ENCODE results near the gene PDILT. TPM values are rescaled to one million over a fixed set of nuclear protein-coding genes. Genes with fewer than 3 reads are reported as not detected.
"Not testable (repeated sequence)": the region's sequence is repeated elsewhere in the genome, so short reads cannot be mapped to it uniquely, and the experiment has no call there.

Gene PDILT
- total RNA-seq, result not detected

GRCh38 chr16:20404637-20405036 lies at the start of gene PDILT:
Gene PDILT, minus strand, starts transcription at chr16:20404737. Its CDS starts 5,437 bp downstream, at chr16:20399300.
- Histone ChIP-seq H3K4me1 (no peaks in the 10 kb centered on the region), H3K27ac (no peak within 1 kb of the TSS), H3K9me3 (no peaks in the 10 kb centered on the region), H3K4me3 (no peak within 1 kb of the TSS), H3K36me3 (no peaks in the 10 kb centered on the region), H3K27me3 (no peaks in the 10 kb centered on the region)
- intact Hi-C loops (cut with DNase I; ENCODE audit: low total_unique reads), result no loop called here
- no peak for DNase-seq
- no peak for TF ChIP-seq POLR2A (IDR thresholded peaks at IDR 0.05)
- TF ChIP-seq CTCF (IDR thresholded peaks at IDR 0.05), result no peak

- H3K4me1 ChIP-seq; intact Hi-C loops (cut with DNase I; ENCODE audit: low total_unique reads); DNase-seq; H3K9me3 ChIP-seq; H3K36me3 ChIP-seq; H3K27ac ChIP-seq; H3K4me3 ChIP-seq; H3K27me3 ChIP-seq: not testable (repeated sequence)
Measured at GRCh38 chr16:20453633-20454032, 49.1 kb upstream of the PDILT start.

GRCh38 chr16:20451364-20451763 lies 46.8 kb upstream of the PDILT start, which contains the start of gene ACSM2A:
Gene ACSM2A, plus strand, starts transcription at chr16:20451521. Its CDS starts 8,594 bp downstream, at chr16:20460115.
- H3K27me3 ChIP-seq; H3K36me3 ChIP-seq; H3K4me3 ChIP-seq; H3K9me3 ChIP-seq; H3K27ac ChIP-seq; intact Hi-C loops (cut with DNase I; ENCODE audit: low total_unique reads); H3K4me1 ChIP-seq; DNase-seq: not testable (repeated sequence)

- H3K9me3 ChIP-seq; DNase-seq; H3K36me3 ChIP-seq; intact Hi-C loops (cut with DNase I; ENCODE audit: low total_unique reads); H3K4me1 ChIP-seq; H3K27me3 ChIP-seq; H3K27ac ChIP-seq; H3K4me3 ChIP-seq: not testable (repeated sequence)
Measured at GRCh38 chr16:20446652-20447393, 42.3 kb upstream of the PDILT start.

- H3K4me1 ChIP-seq; H3K9me3 ChIP-seq; H3K27me3 ChIP-seq; H3K36me3 ChIP-seq; DNase-seq; H3K4me3 ChIP-seq; intact Hi-C loops (cut with DNase I; ENCODE audit: low total_unique reads): not testable (repeated sequence)
- H3K27ac ChIP-seq, result peak overlapping the region in 1 of 2 donors; percentile 71
Measured at GRCh38 chr16:20441859-20442258, 37.3 kb upstream of the PDILT start.

- TF ChIP-seq CTCF (IDR thresholded peaks at IDR 0.05) (no peak), POLR2A (IDR thresholded peaks at IDR 0.05) (no peak)
- Histone ChIP-seq H3K9me3 (no peaks in the 10 kb centered on the region), H3K4me3 (no peak overlapping the region), H3K27ac (peak overlapping the region; percentile 78 to 95), H3K4me1 (no peaks in the 10 kb centered on the region), H3K36me3 (no peaks in the 10 kb centered on the region), H3K27me3 (no peaks in the 10 kb centered on the region)
- intact Hi-C loops (cut with DNase I; ENCODE audit: low total_unique reads), result no loop called here
- DNase-seq, result peak; percentile 45 to 69
Measured at GRCh38 chr16:20441191-20441590, 36.7 kb upstream of the PDILT start.

- H3K4me3 ChIP-seq; intact Hi-C loops (cut with DNase I; ENCODE audit: low total_unique reads); H3K36me3 ChIP-seq; H3K9me3 ChIP-seq; H3K4me1 ChIP-seq; DNase-seq; H3K27me3 ChIP-seq: not testable (repeated sequence)
- H3K27ac ChIP-seq, result peak overlapping the region; percentile 78 to 95
Measured at GRCh38 chr16:20440731-20441130, 36.2 kb upstream of the PDILT start.

GRCh38 chr16:20439820-20440231 lies 35.3 kb upstream of the PDILT start:
- H3K4me1 ChIP-seq; H3K9me3 ChIP-seq; H3K4me3 ChIP-seq; H3K36me3 ChIP-seq; H3K27me3 ChIP-seq; intact Hi-C loops (cut with DNase I; ENCODE audit: low total_unique reads): not testable (repeated sequence)
- DNase-seq, result peak; percentile 79 to 85
- H3K27ac ChIP-seq, result peak overlapping the region; percentile 82 to 84

- intact Hi-C loops (cut with DNase I; ENCODE audit: low total_unique reads), result not testable (repeated sequence)
Measured at GRCh38 chr16:20438950-20439349, 34.4 kb upstream of the PDILT start.

More at GRCh38 chr16:20438950-20439349, 34.4 kb upstream of the PDILT start:
- not testable (repeated sequence) for H3K36me3 ChIP-seq, DNase-seq, H3K4me1 ChIP-seq, H3K27me3 ChIP-seq, H3K9me3 ChIP-seq, H3K4me3 ChIP-seq
- H3K27ac ChIP-seq, result peak overlapping the region; percentile 82 to 84

Data from uterus (tissue), 4 donors.